Measurements from ENCODE around the gene KCNJ11.

DNA sequence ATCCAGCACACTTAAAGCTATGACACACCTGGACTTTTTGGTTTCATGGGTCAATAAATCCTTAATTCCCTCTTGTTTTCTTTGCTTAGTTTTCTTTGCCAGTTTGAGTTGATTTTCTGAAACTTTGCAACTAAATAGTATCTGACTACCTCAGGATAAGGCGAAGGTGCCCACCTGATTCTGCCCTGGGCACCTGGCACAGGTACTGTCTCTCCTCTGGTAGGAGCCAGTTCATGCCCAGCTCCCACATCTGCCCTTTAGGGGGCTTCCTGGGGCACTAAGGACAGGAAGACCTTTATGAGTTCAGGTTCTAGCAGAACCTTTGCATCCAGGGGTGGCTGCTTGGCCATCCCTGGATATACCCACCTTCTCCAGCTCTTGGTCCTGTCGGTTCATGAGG lies 19.6 kb upstream of the KCNJ11 start:
- TF ChIP-seq POLR2AphosphoS5 (IDR thresholded peaks at IDR 0.05; ENCODE audit: low read depth, low read length): no peak
- TF ChIP-seq POLR2A (IDR thresholded peaks at IDR 0.05; ENCODE audit: low read depth, low read length): no peak
- no peak for TF ChIP-seq TAF1 (IDR thresholded peaks at IDR 0.05; ENCODE audit: borderline replicate concordance, low read depth, low read length)

Data from GM12892 (cell line).